Posterior cingulate gyrus (tissue), 11 donors: ENCODE measurements around the gene IPCEF1.

Experiments used
- DNase-seq, 10 donors: peaks; one replicate each; pipeline versions ENCODE4 v3.0.0 to v3.0.0-alpha.2; 2020 to 2021; ENCODE audit warnings: mixed read lengths in 3 of 10
- intact Hi-C: fragments of 100-400 bp; cut with DNase I; formaldehyde crosslinking; loops from one replicate; pipeline ENCODE4 v1.15.1; 2023

IPCEF1 gene

GRCh38 chr6:154356690-154357089 is at the start of gene IPCEF1:
IPCEF1 (minus strand) TSS chr6:154356803; CDS start chr6:154265947, 90,856 bp downstream.
- DNase-seq, result no peak
- intact Hi-C loops, result no loop called here

GRCh38 chr6:154406301-154406700 is 49.7 kb upstream of the IPCEF1 start:
- intact Hi-C loops, result loop anchor here (10.0 kb wide), 1 partner anchor 252 kb away; no protein-coding TSS in a partner anchor
- no peak for DNase-seq

- DNase-seq, result no peak
- intact Hi-C loops, result loop anchor here (10.0 kb wide), 1 partner anchor 250 kb away; no protein-coding TSS in a partner anchor
These were observed 48.3 kb upstream of the IPCEF1 start for GRCh38 chr6:154404791-154405400.

GRCh38 chr6:154403788-154404187 is 47.2 kb upstream of the IPCEF1 start:
- DNase-seq, result no peak
- intact Hi-C loops, result loop anchor here (10.0 kb wide), 1 partner anchor 249 kb away; no protein-coding TSS in a partner anchor

GRCh38 chr6:154402081-154402780 is 45.6 kb upstream of the IPCEF1 start:
- intact Hi-C loops, result loop anchor here (10.0 kb wide), 1 partner anchor 247 kb away; no protein-coding TSS in a partner anchor
- no peak for DNase-seq

GRCh38 chr6:154399097-154399496 is 42.5 kb upstream of the IPCEF1 start:
- DNase-seq, result no peak
- intact Hi-C loops, result no loop called here

DNA sequence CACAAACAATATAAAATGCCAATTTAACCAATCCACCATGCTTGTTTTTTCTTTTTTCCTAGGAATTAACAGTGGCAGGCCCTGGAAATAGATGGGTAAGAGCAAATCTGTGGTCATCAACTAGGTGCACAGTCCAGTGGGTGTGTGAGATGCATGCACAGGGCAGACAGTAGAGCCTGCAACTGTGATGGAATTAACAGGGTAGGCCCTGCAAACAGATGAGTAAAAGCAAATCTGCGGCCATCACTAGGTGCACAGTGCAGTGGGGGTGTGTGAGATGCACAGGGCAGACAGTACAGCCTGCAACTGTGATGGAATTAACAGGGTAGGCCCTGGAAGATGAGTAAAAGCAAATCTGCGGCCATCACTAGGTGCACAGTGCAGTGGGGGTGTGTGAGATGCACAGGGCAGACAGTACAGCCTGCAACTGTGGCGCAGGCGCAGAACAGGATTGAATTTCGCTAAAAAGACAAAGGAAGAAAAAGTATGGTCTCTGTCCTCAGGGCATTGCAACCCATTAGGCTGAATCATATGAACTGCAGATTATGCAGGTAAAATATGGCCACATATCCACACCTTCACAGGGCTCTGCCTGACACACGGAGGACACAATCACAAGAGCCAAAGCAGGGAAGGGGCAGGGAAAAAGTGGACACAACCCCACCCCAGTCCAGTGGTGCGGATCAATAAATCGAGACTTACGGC is 41.0 kb upstream of the IPCEF1 start:
- intact Hi-C loops, result no loop called here
- no peak for DNase-seq

GRCh38 chr6:154395878-154396277 is 39.3 kb upstream of the IPCEF1 start:
- DNase-seq, result no peak
- intact Hi-C loops, result no loop called here

- DNase-seq, result no peak
- intact Hi-C loops, result no loop called here
These were observed 38.7 kb upstream of the IPCEF1 start for GRCh38 chr6:154395316-154395715.

GRCh38 chr6:154394571-154394970 is 38.0 kb upstream of the IPCEF1 start:
- DNase-seq, result no peak
- intact Hi-C loops, result no loop called here

GRCh38 chr6:154390034-154390433 is 33.4 kb upstream of the IPCEF1 start:
- no peak for DNase-seq
- intact Hi-C loops, result no loop called here

DNA sequence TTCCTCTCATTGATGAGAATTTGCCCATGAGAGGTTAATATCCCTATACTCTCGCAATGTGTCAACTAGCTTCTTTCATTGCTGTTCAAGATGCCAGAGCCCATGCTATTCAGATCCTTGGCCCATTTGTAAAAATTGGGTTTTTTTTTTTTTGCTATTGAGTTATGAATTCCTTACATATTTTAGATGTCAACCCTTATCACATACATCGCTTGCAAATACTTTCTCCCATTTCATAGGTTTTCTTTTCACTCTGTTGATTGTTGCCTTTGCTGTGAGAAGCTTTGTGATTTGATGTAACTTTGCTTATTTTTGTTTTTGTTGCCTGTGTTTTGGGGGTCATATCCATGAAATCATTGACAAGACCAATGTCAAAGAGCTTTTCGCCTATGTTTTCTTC is 32.2 kb upstream of the IPCEF1 start:
- intact Hi-C loops, result no loop called here
- DNase-seq, result no peak

GRCh38 chr6:154386848-154387717 is 30.5 kb upstream of the IPCEF1 start:
- no peak for DNase-seq
- intact Hi-C loops, result no loop called here

DNA sequence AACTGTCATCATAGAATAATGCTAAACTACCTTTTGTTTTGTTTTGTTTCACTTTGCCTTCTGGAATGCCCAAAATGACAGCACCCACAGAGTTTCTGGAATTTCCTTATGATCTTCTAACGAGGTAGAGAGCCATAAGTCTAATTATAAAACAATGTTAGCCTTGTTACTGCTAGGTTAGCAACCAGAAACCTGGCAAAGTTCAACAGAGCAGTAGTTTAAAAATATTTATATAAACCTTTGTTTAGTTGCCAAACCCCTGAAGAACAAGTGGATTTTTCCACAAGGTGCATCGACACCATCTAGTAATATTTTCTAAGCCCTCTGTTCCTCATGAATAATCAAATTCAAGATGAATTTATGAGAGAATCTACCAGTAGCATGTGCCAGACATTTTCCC is 27.6 kb upstream of the IPCEF1 start:
- intact Hi-C loops, result no loop called here
- DNase-seq, result no peak

- intact Hi-C loops, result no loop called here
- no peak for DNase-seq
These were observed 26.7 kb upstream of the IPCEF1 start for GRCh38 chr6:154383273-154383672.

- no peak for DNase-seq
- intact Hi-C loops, result no loop called here
These were observed 26.1 kb upstream of the IPCEF1 start for GRCh38 chr6:154382740-154383139.

DNA sequence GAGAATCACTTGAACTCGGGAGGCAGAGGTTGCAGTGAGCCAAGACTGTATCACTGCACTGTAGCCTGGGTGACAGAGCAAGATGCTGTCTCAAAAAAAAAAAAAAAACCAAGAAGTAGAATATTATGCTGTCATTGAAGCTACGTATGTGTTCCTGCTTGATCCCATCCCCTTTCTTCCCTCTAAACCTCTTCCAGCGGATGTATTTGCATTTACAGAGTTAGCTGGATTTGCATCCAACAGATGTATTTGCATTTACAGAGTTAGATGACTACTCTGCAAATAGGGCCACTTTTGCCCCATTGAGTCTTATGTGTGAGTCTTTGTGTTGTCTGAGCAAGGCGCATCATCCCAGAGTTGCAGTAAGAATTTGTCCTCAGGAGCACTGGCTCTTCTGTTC is 24.9 kb upstream of the IPCEF1 start:
- intact Hi-C loops, result no loop called here
- DNase-seq, result no peak

GRCh38 chr6:154380741-154381140 is 24.1 kb upstream of the IPCEF1 start:
- no peak for DNase-seq
- intact Hi-C loops, result no loop called here

DNA sequence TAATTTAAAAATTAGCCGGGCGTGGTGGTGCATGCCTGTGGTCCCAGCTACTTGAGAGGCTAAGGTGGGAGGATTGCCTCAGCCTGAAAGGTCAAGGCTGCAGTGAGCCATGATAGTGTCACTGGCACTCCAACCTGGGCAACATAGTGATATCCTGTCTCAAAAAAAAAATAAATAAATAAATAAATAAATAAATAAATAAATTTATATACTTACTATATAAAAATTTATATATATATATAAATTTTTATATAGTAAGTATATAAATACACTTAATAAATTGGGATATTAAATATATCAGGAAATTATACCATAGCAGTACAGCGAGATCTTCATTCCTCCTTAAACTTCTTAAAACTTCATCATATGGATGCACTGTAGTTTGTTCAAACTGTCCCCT is 23.0 kb upstream of the IPCEF1 start:
- intact Hi-C loops, result no loop called here

DNA sequence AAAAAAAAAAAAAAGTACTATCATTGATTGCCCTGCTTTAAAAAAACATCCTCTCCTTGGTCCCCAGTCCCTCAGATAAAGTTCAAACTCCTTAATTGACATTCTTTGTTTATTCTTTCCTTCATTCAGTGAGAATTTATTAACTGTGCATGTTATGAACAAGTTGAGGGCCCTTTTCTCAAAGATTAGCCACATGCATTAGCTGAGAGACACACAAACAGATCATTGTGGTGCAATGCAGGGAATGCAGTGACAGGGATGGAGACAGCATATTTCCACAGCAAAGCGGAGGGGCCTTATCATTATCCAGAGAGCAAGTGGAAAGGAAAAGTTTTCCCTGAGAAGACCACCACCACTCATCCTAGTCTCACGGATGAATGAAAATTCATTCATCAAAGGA is 21.9 kb upstream of the IPCEF1 start:
- DNase-seq, result no peak
- intact Hi-C loops, result no loop called here

More for the DNA sequence above, 23.0 kb upstream of the IPCEF1 start:
- no peak for DNase-seq

GRCh38 chr6:154377726-154378125 is 21.1 kb upstream of the IPCEF1 start:
- intact Hi-C loops, result no loop called here
- DNase-seq, result no peak
